SK-N-SH (cell line): Measurements from ENCODE around the gene AGTRAP. TPM values are rescaled to one million over a fixed set of nuclear protein-coding genes. Genes with fewer than 3 reads are reported as not detected.

Experiments
- CTCF ChIA-PET: fragments of 300-600, 350-600 bp; formaldehyde crosslinking; extraction: SDS; loops from one replicate; lab custom pipeline; 2021; lab: Yijun Ruan, JAX
- POLR2A ChIA-PET: fragments of 350-600 bp; sonication (Branson Sonifier 250); formaldehyde crosslinking; extraction: SDS; loops from one replicate; lab custom pipeline; 2020; ENCODE audit warnings: antibody characterized with exemption, inconsistent platforms; lab: Yijun Ruan, JAX
- DNase-seq: peaks from one replicate; pipeline ENCODE4 v3.0.0; 2012
- H2AFZ ChIP-seq: fragments of 200-600 bp; sonication (generic); 2 replicates; pipeline ENCODE4 v1.8.1; 2016; ENCODE audit warnings: antibody characterized with exemption, mild to moderate bottlenecking, low read depth
- H3F3A ChIP-seq: fragments of 200-600 bp; sonication (generic); replicated peaks from 2 replicates; pipeline ENCODE3; 2016; ENCODE audit warnings: antibody characterized with exemption, mild to moderate bottlenecking; ENCODE audit not compliant: insufficient read depth
- H3K27ac ChIP-seq, 2 experiments: fragments of 200-500 bp in 1 of 2; fragments of 200-600 bp in 1 of 2; sonication (Bioruptor generic) in 1 of 2; sonication (generic), shearing (Covaris generic) in 1 of 2; 2 replicates each; pipeline versions ENCODE4 v1.5.1 to v1.6.1; 2014 to 2016; ENCODE audit warnings: low read depth in 2 of 2, inconsistent platforms in 1 of 2, low read length in 1 of 2, mild to moderate bottlenecking in 1 of 2, mixed read lengths in 1 of 2
- H3K27me3 ChIP-seq: fragments of 200-600 bp; sonication (generic), shearing (Covaris generic); 2 replicates; pipeline ENCODE4 v1.6.1; 2016; ENCODE audit warnings: mixed run types; ENCODE audit not compliant: insufficient read depth
- H3K36me3 ChIP-seq, 2 experiments: fragments of 200-500 bp in 1 of 2; fragments of 200-600 bp in 1 of 2; sonication (Bioruptor generic) in 1 of 2; sonication (generic) in 1 of 2; replicated peaks in 1 of 2; 2 replicates each; pipeline versions ENCODE3 to v1.5.1; 2014 to 2016; ENCODE audit warnings: low read length in 1 of 2, mild to moderate bottlenecking in 1 of 2; ENCODE audit not compliant: insufficient read depth in 2 of 2, control insufficient read depth in 1 of 2
- H3K4me1 ChIP-seq, 2 experiments: fragments of 200-500 bp in 1 of 2; fragments of 200-600 bp in 1 of 2; sonication (Bioruptor generic) in 1 of 2; sonication (generic), shearing (Covaris generic) in 1 of 2; 2 replicates each; pipeline versions ENCODE4 v1.5.1 to v1.6.1; 2014 to 2016; ENCODE audit warnings: low read depth in 1 of 2, low read length in 1 of 2, mixed run types in 1 of 2; ENCODE audit not compliant: insufficient read depth in 2 of 2, control insufficient read depth in 1 of 2
- H3K4me2 ChIP-seq: fragments of 200-600 bp; sonication (generic), shearing (Covaris generic); 2 replicates; pipeline ENCODE4 v1.6.1; 2017; ENCODE audit warnings: mixed run types
- H3K4me3 ChIP-seq, 2 experiments: fragments of 200-500 bp in 1 of 2; fragments of 200-600 bp in 1 of 2; sonication (Bioruptor generic) in 1 of 2; sonication (generic), shearing (Covaris generic) in 1 of 2; 2 replicates each; pipeline versions ENCODE4 v1.5.1 to v1.8.1; 2014 to 2016; ENCODE audit warnings: low read depth in 2 of 2, inconsistent platforms in 1 of 2, low read length in 1 of 2, mild to moderate bottlenecking in 1 of 2, mixed read lengths in 1 of 2, moderate library complexity in 1 of 2
- H3K79me2 ChIP-seq: fragments of 200-600 bp; sonication (generic); 2 replicates; pipeline ENCODE4 v1.8.1; 2017; ENCODE audit warnings: mild to moderate bottlenecking; ENCODE audit not compliant: insufficient read depth
- H3K9ac ChIP-seq: fragments of 200-600 bp; sonication (generic); 2 replicates; pipeline ENCODE4 v1.6.1; 2017; ENCODE audit warnings: mixed run types
- H3K9me2 ChIP-seq: fragments of 200-600 bp; sonication (generic); 2 replicates; pipeline ENCODE4 v1.6.1; 2017; ENCODE audit warnings: mixed run types
- H3K9me3 ChIP-seq: fragments of 200-600 bp; sonication (generic); 2 replicates; pipeline ENCODE4 v1.6.1; 2017; ENCODE audit warnings: mixed run types, mild to moderate bottlenecking, moderate library complexity
- H4K20me1 ChIP-seq: fragments of 200-600 bp; sonication (generic); 2 replicates; pipeline ENCODE4 v1.6.1; 2017; ENCODE audit warnings: mild to moderate bottlenecking, mixed run types; ENCODE audit not compliant: insufficient read depth
- EP300 ChIP-seq, 2 experiments: IDR thresholded peaks; 2 replicates each; pipeline versions ENCODE4 v1.4.0 to v1.6.1; 2012; ENCODE audit warnings: borderline replicate concordance in 1 of 2, low read depth in 1 of 2, low read length in 1 of 2
- EZH2phosphoT487 ChIP-seq: fragments of 200-600 bp; sonication (generic); IDR thresholded peaks from 2 replicates; pipeline ENCODE4 v1.6.1; 2017; ENCODE audit warnings: low read depth, mixed run types, mild to moderate bottlenecking, antibody characterized with exemption, moderate library complexity, borderline replicate concordance
- MXI1 ChIP-seq: IDR thresholded peaks from 2 replicates; pipeline ENCODE4 v1.6.1; 2012; ENCODE audit warnings: mild to moderate bottlenecking, low read depth, low read length, improper control_type of control experiment
- RFX5 ChIP-seq: IDR thresholded peaks from 2 replicates; pipeline ENCODE4 v1.6.1; 2012; ENCODE audit warnings: mild to moderate bottlenecking, improper control_type of control experiment, low read length
- SMC3 ChIP-seq: IDR thresholded peaks from 2 replicates; pipeline ENCODE4 v1.6.1; 2012; ENCODE audit warnings: low read depth, low read length, improper control_type of control experiment
- TEAD4 ChIP-seq: IDR thresholded peaks from 2 replicates; pipeline ENCODE4 v1.4.0; 2012; ENCODE audit warnings: mild to moderate bottlenecking, borderline replicate concordance; ENCODE audit not compliant: insufficient read depth
- YY1 ChIP-seq: IDR thresholded peaks from 2 replicates; pipeline ENCODE4 v1.4.0; 2012; ENCODE audit warnings: low read depth, mild to moderate bottlenecking
- WGBS: methylation state at CpG from one replicate; pipeline ENCODE4 v1.1.6; 2017; ENCODE audit warnings: low lambda C conversion rate; 5-methylcytosine and 5-hydroxymethylcytosine counted together
- polyA plus RNA-seq, 3 experiments: library from polyadenylated mRNA; depleted of rRNA; stranded (reverse); fragments of >200 nt; gene quantifications; 2 replicates each; pipeline ENCODE4 v1.2.3, GENCODE V29; 2012
- TF ChIP-seq, protein P1 (sequence below): fragments of 150-350 bp; IDR thresholded peaks from 2 replicates; pipeline ENCODE4 v1.6.1; 2017; ENCODE audit warnings: antibody characterized with exemption, low read length, low read depth, borderline replicate concordance
- TF ChIP-seq, protein P2 (sequence below): IDR thresholded peaks from 2 replicates; pipeline ENCODE4; 2012
- TF ChIP-seq, protein P3 (sequence below): IDR thresholded peaks from 2 replicates; pipeline ENCODE4 v1.4.0; 2012; ENCODE audit warnings: low read depth
- TF ChIP-seq, protein P4 (sequence below): IDR thresholded peaks from 2 replicates; pipeline ENCODE4 v1.6.1; 2012; ENCODE audit warnings: mild to moderate bottlenecking, low read depth, low read length, moderate library complexity

The AGTRAP gene
- polyA plus RNA-seq, 1 of the 3 experiments (the other 2 are of a cell fraction): 66.2 TPM

DNA sequence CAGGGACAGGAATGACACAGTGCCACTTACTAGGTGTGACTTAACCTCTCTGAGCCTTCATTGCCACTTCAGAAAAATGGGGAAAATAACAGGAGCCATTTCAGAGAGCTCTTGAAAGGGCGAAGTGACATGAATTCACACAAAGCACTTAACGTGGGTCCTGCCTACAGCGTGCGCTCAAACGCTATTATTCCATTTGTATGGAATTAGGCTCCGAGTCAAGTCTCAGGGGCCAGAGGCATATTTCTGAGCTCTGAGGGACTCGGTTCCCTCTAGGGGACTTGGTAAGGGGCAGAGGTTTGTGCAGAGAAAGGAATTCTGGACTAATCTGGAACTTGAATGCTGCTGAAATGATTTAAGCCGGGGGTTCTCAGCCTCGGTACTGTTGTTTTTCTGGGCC lies 30.3 kb upstream of the AGTRAP start:
- Histone ChIP-seq H3K36me3 (no peaks in the 10 kb centered on the region), H3F3A (no peaks in the 10 kb centered on the region), H3K9ac (no peak overlapping the region), H3K27me3 (no peaks in the 10 kb centered on the region; the same call in 1 of the 2 replicates), H3K4me3 (no peak overlapping the region), H3K79me2 (no peaks in the 10 kb centered on the region), H3K27ac (no peak overlapping the region), H3K9me3 (no peaks in the 10 kb centered on the region), H3K9me2 (no peaks in the 10 kb centered on the region), H3K4me2 (no peak overlapping the region), H2AFZ (no peak overlapping the region), H4K20me1 (no peaks in the 10 kb centered on the region), H3K4me1 (peaks cover 0 to 18% of the 10 kb centered on the region in 2 experiments; a peak in 1 of 4 replicates)
- ChIA-PET POLR2A (no interaction called here), CTCF (interaction anchor here (0.8 to 8.8 kb wide), 4 partner anchors 16 to 55 kb away, joined by 3 to 90 read pairs (median 9); partner anchors contain the start of gene FBXO6)
- WGBS: 59% methylated on average over 6 of the region's 9 CpGs
- no peak for TF ChIP-seq TEAD4
- TF ChIP-seq, protein P1, sequence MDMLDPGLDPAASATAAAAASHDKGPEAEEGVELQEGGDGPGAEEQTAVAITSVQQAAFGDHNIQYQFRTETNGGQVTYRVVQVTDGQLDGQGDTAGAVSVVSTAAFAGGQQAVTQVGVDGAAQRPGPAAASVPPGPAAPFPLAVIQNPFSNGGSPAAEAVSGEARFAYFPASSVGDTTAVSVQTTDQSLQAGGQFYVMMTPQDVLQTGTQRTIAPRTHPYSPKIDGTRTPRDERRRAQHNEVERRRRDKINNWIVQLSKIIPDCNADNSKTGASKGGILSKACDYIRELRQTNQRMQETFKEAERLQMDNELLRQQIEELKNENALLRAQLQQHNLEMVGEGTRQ: no peak
- no peak for TF ChIP-seq EZH2phosphoT487
- no peak for TF ChIP-seq MXI1
- no peak for TF ChIP-seq EP300 (IDR thresholded peaks at IDR 0.05; ENCODE audit: borderline replicate concordance in 1 of 2, low read depth in 1 of 2, low read length in 1 of 2)
- no peak for TF ChIP-seq YY1
- TF ChIP-seq, protein P2, sequence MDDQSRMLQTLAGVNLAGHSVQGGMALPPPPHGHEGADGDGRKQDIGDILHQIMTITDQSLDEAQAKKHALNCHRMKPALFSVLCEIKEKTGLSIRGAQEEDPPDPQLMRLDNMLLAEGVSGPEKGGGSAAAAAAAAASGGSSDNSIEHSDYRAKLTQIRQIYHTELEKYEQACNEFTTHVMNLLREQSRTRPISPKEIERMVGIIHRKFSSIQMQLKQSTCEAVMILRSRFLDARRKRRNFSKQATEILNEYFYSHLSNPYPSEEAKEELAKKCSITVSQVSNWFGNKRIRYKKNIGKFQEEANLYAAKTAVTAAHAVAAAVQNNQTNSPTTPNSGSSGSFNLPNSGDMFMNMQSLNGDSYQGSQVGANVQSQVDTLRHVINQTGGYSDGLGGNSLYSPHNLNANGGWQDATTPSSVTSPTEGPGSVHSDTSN: no peak
- no peak for TF ChIP-seq RFX5
- no peak for TF ChIP-seq SMC3
- TF ChIP-seq, protein P3, sequence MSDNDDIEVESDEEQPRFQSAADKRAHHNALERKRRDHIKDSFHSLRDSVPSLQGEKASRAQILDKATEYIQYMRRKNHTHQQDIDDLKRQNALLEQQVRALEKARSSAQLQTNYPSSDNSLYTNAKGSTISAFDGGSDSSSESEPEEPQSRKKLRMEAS: no peak
- no peak for DNase-seq

DNA sequence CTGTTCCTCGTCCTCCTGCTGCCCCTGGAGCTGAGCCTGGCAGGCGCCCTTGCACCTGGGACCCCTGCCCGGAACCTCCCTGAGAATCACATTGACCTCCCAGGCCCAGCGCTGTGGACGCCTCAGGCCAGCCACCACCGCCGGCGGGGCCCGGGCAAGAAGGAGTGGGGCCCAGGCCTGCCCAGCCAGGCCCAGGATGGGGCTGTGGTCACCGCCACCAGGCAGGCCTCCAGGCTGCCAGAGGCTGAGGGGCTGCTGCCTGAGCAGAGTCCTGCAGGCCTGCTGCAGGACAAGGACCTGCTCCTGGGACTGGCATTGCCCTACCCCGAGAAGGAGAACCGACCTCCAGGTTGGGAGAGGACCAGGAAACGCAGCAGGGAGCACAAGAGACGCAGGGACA lies 29.6 kb upstream of the AGTRAP start:
- WGBS: 49% methylated on average over 5 of the region's 14 CpGs
- H3K36me3 ChIP-seq: no peaks in the 10 kb centered on the region
- H3K9ac ChIP-seq: no peak overlapping the region
- no peak overlapping the region for H3K4me3 ChIP-seq
- no peak for DNase-seq
- CTCF ChIA-PET: interaction anchor here (0.8 to 8.8 kb wide), 4 partner anchors 15 to 55 kb away, joined by 3 to 90 read pairs (median 52); partner anchors contain the start of gene FBXO6
- H2AFZ ChIP-seq: no peak overlapping the region
- peaks cover 0 to 14% of the 10 kb centered on the region in 2 experiments; a peak in 1 of 4 replicates for H3K4me1 ChIP-seq
- TF ChIP-seq, protein P4, sequence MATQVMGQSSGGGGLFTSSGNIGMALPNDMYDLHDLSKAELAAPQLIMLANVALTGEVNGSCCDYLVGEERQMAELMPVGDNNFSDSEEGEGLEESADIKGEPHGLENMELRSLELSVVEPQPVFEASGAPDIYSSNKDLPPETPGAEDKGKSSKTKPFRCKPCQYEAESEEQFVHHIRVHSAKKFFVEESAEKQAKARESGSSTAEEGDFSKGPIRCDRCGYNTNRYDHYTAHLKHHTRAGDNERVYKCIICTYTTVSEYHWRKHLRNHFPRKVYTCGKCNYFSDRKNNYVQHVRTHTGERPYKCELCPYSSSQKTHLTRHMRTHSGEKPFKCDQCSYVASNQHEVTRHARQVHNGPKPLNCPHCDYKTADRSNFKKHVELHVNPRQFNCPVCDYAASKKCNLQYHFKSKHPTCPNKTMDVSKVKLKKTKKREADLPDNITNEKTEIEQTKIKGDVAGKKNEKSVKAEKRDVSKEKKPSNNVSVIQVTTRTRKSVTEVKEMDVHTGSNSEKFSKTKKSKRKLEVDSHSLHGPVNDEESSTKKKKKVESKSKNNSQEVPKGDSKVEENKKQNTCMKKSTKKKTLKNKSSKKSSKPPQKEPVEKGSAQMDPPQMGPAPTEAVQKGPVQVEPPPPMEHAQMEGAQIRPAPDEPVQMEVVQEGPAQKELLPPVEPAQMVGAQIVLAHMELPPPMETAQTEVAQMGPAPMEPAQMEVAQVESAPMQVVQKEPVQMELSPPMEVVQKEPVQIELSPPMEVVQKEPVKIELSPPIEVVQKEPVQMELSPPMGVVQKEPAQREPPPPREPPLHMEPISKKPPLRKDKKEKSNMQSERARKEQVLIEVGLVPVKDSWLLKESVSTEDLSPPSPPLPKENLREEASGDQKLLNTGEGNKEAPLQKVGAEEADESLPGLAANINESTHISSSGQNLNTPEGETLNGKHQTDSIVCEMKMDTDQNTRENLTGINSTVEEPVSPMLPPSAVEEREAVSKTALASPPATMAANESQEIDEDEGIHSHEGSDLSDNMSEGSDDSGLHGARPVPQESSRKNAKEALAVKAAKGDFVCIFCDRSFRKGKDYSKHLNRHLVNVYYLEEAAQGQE: no peak
- no peak overlapping the region for H3K4me2 ChIP-seq
- no peak overlapping the region for H3K27ac ChIP-seq
- no peaks in the 10 kb centered on the region for H3K9me2 ChIP-seq
- no peaks in the 10 kb centered on the region for H4K20me1 ChIP-seq
- H3F3A ChIP-seq: no peaks in the 10 kb centered on the region
- H3K79me2 ChIP-seq: no peaks in the 10 kb centered on the region
- POLR2A ChIA-PET: no interaction called here
- no peaks in the 10 kb centered on the region for H3K27me3 ChIP-seq
- no peaks in the 10 kb centered on the region for H3K9me3 ChIP-seq
